ENCODE measurements around the gene ZNF366.

DNA sequence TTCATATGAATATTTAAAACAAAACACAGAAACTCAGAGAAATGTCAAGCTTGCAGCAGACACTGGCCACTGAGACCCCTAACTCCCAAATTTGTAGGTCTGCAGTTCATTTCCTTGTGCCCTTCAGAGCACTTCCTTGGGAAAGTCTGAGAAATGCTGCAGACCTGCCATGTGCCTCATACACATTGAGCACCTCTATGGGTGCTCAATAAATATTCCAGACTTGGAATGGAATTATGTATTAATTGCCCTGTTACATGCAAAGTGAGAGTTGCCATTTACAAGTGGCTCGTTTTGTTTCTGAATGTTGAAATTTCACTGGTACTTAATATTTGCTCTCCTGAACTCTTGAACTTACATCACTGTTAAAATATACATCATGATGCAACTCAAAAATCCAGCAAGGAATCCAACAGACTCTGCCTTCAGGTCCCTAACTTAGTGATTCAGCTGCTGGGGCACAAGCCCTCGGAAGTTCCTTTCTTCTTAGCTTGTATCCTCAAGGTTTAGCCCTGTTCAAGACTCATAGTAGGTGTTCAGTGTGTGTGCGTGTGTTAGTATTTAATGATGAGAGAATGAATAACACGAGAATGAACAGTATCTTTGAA is 96.4 kb downstream of the ZNF366 start:
- no peak for TF ChIP-seq CTCF (IDR thresholded peaks at IDR 0.05; ENCODE audit: insufficient read depth, low read length, poor library complexity, severe bottlenecking)
- no peak for TF ChIP-seq EZH2phosphoT487 (conservative IDR thresholded peaks at IDR 0.05; ENCODE audit: low read length)
